OCI-LY7 (cell line): ENCODE results near the gene ELAC2.

Source experiments
- CTCF ChIP-seq: fragments of 200-600 bp; sonication (generic); conservative IDR thresholded peaks from 2 replicates; pipeline ENCODE4 v1.5.1; 2014; ENCODE audit warnings: mild to moderate bottlenecking, antibody characterized with exemption, low read length, moderate library complexity, mixed read lengths
- EZH2phosphoT487 ChIP-seq: fragments of 200-600 bp; sonication (generic); IDR thresholded peaks from 2 replicates; pipeline ENCODE4 v1.6.1; 2018; ENCODE audit warnings: low read depth, borderline replicate concordance, mild to moderate bottlenecking, mixed run types, antibody characterized with exemption, low read length, moderate library complexity, mixed read lengths

GRCh38 chr17:13005530-13005929 lies 12.3 kb downstream of the ELAC2 start:
- TF ChIP-seq CTCF (no peak), EZH2phosphoT487 (no peak)
